ENCODE data around the gene NPFF. TPM values are rescaled to one million over a fixed set of nuclear protein-coding genes. Genes with fewer than 3 reads are reported as not detected.

NPFF gene
- total RNA-seq, 1 donor from 2014 or later: not detected

GRCh38 chr12:53476769-53477209, 30.5 kb downstream of the NPFF start:
- DNase-seq (ENCODE audit: low spot score): no peak

GRCh38 chr12:53474819-53475218, 32.5 kb downstream of the NPFF start:
- DNase-seq (ENCODE audit: low spot score): no peak

- no peak for DNase-seq (ENCODE audit: low spot score)
Observed at GRCh38 chr12:53474077-53474476, 33.2 kb downstream of the NPFF start.

- no peak for DNase-seq (ENCODE audit: low spot score)
Observed at GRCh38 chr12:53472056-53472582, 35.2 kb downstream of the NPFF start.

GRCh38 chr12:53468282-53468681, 39.0 kb downstream of the NPFF start:
- DNase-seq (ENCODE audit: low spot score): no peak

GRCh38 chr12:53467880-53468279, 39.4 kb downstream of the NPFF start:
- DNase-seq (ENCODE audit: low spot score): no peak

- DNase-seq (ENCODE audit: low spot score): no peak
Observed at GRCh38 chr12:53467082-53467481, 40.2 kb downstream of the NPFF start.

- DNase-seq (ENCODE audit: low spot score): no peak
Observed at GRCh38 chr12:53466640-53467039, 40.6 kb downstream of the NPFF start.

GRCh38 chr12:53465679-53466078, 41.6 kb downstream of the NPFF start:
- DNase-seq (ENCODE audit: low spot score): no peak

GRCh38 chr12:53464685-53465418, 42.4 kb downstream of the NPFF start:
- no peak for DNase-seq (ENCODE audit: low spot score)

GRCh38 chr12:53463802-53464560, 43.3 kb downstream of the NPFF start:
- no peak for DNase-seq (ENCODE audit: low spot score)

- DNase-seq (ENCODE audit: low spot score): no peak
Observed at GRCh38 chr12:53462935-53463334, 44.3 kb downstream of the NPFF start.

GRCh38 chr12:53461591-53461990, 45.7 kb downstream of the NPFF start:
- no peak for DNase-seq (ENCODE audit: low spot score)

GRCh38 chr12:53461059-53461458, 46.2 kb downstream of the NPFF start:
- DNase-seq (ENCODE audit: low spot score): no peak

GRCh38 chr12:53459097-53459496, 48.2 kb downstream of the NPFF start:
- DNase-seq (ENCODE audit: low spot score): no peak

Other genes with a start within 250 kb of the NPFF start
- 1.5 TPM for gene ESPL1, start 239.2 kb downstream of the NPFF start, total RNA-seq
- gene PFDN5, start 211.9 kb downstream of the NPFF start, total RNA-seq: 420 TPM
- 63.4 TPM for gene MYG1, start 207.8 kb downstream of the NPFF start, total RNA-seq
- gene AAAS, start 185.9 kb downstream of the NPFF start, total RNA-seq: 55.5 TPM
- gene SP7, start 171.1 kb downstream of the NPFF start, total RNA-seq: not detected
- 104 TPM for gene SP1, start 127.3 kb downstream of the NPFF start, total RNA-seq
- gene AMHR2, start 83.6 kb downstream of the NPFF start, total RNA-seq: 0.60 TPM
- gene PRR13, start 65.8 kb downstream of the NPFF start, total RNA-seq: 326 TPM
- 713 TPM for gene PCBP2, start 55.4 kb downstream of the NPFF start, total RNA-seq
- gene MAP3K12, start 8.0 kb downstream of the NPFF start, total RNA-seq: 29.2 TPM
- 33.3 TPM for gene TARBP2, start 6.2 kb downstream of the NPFF start, total RNA-seq
- gene ATF7, start 118.9 kb upstream of the NPFF start, total RNA-seq: 53.3 TPM
- gene ATP5MC2, start 168.6 kb upstream of the NPFF start, total RNA-seq: 318 TPM
- gene CALCOCO1, start 220.0 kb upstream of the NPFF start, total RNA-seq: 188 TPM
- gene CISTR, start 244.5 kb upstream of the NPFF start, total RNA-seq: not detected

All from mucosa of gallbladder (tissue), 1 donor.